Adrenal gland (tissue), 12 donors: Measurements from ENCODE around the gene APCDD1L. TPM values are rescaled to one million over a fixed set of nuclear protein-coding genes. Genes with fewer than 3 reads are reported as not detected.

Experiments
- DNase-seq, 7 donors: peaks; one replicate each; pipeline ENCODE4 v3.0.0-alpha.2; 2019 to 2020
- H3K27ac ChIP-seq, 5 donors: fragments of 200-600 bp; sonication (generic) in 4 of 5; 1 replicate in 3 of 5; 2 replicates in 2 of 5; pipeline versions ENCODE4 v1.5.1 to v1.8.0; 2016 to 2020; ENCODE audit warnings: mild to moderate bottlenecking in 1 of 5
- H3K27me3 ChIP-seq: fragments of 200-600 bp; 2 replicates; pipeline ENCODE4 v1.8.0; 2021
- H3K36me3 ChIP-seq, 2 donors: fragments of 200-600 bp; replicated peaks in 1 of 2; 1 replicate in 1 of 2; 2 replicates in 1 of 2; pipeline versions ENCODE4 v1.5.1 to v1.8.0; 2018 to 2022
- H3K4me1 ChIP-seq, 2 donors: fragments of 200-600 bp; replicated peaks in 1 of 2; 1 replicate in 1 of 2; 2 replicates in 1 of 2; pipeline versions ENCODE4 v1.5.1 to v1.8.0; 2018 to 2021
- H3K4me3 ChIP-seq, 4 donors: fragments of 200-600 bp; sonication (generic) in 3 of 4; one replicate each; pipeline ENCODE4 v1.5.1; 2016 to 2018
- H3K9me3 ChIP-seq, 3 donors: fragments of 200-600 bp; sonication (generic) in 1 of 3; replicated peaks in 1 of 3; 1 replicate in 2 of 3; 2 replicates in 1 of 3; pipeline versions ENCODE4 v1.5.1 to v1.8.0; 2016 to 2021
- CTCF ChIP-seq, 6 experiments: fragments of 450-650 bp in 4 of 6; fragments of 200-600 bp in 2 of 6; sonication (generic) in 1 of 6; IDR thresholded peaks; 1 replicate in 5 of 6; 2 replicates in 1 of 6; pipeline versions ENCODE4 v1.5.1 to v1.8.0; 2016 to 2021; ENCODE audit warnings: antibody characterized with exemption in 6 of 6, mild to moderate bottlenecking in 2 of 6, moderate library complexity in 1 of 6
- POLR2A ChIP-seq, 2 donors: fragments of 450-650 bp; IDR thresholded peaks; one replicate each; pipeline ENCODE4 v1.6.1; 2017; ENCODE audit warnings: antibody characterized with exemption in 2 of 2, mild to moderate bottlenecking in 2 of 2, moderate library complexity in 1 of 2
- WGBS, 4 donors: extraction: QIAGEN DNeasy Blood & Tissue Kit in 2 of 4; methylation state at CpG; one replicate each; pipeline versions ENCODE4 v1.1.5 to v1.1.7; 2013 to 2017; 5-methylcytosine and 5-hydroxymethylcytosine counted together
- intact Hi-C, 2 donors: fragments of 100-400 bp; cut with DNase I; formaldehyde crosslinking; loops; one replicate each; pipeline versions ENCODE4 v1.14.1 to v1.15.0; 2022 to 2023
- polyA plus RNA-seq, 3 donors: library from polyadenylated mRNA; stranded (reverse); fragments of 200-250 nt in 2 of 3; fragments of 350-450 nt in 1 of 3; fragmentation: Illumina TruSeq in 1 of 3; extraction: RNeasy Lipid Tissue Mini Kit (QIAGEN cat#74804) in 1 of 3; gene quantifications; one replicate each; pipeline ENCODE4 v1.2.3, GENCODE V29; 2013 to 2014
- total RNA-seq, 9 donors: library from RNA; depleted of rRNA in 4 of 9; stranded (reverse); fragments of >200 nt in 4 of 9; fragments of 120-200 nt in 1 of 9; fragmentation: NEBNext Ultra II Directional in 1 of 9; extraction: Animal tissue kit (Norgen Biotek cat#: 25700) in 1 of 9; gene quantifications; one replicate each; pipeline versions ENCODE4 v1.1.0 to v1.2.4, GENCODE V29; 2013 to 2023
- donor health status: healthy with polysubstance abuse.
- donor health status: Bipolar disorder and iron deficiency.
- donor health status: DM: yes; HTN: yes; CAD: no.
- donor health status: DM: no; HTN: no; CAD: no.
- donor health status: DM: no; HTN: no; CAD: no.
- donor health status: DM: yes; HTN: yes; CAD: no.

The APCDD1L gene
- total and polyA plus RNA-seq, 12 donors, result 0.06 to 0.96 (median 0.27) TPM; not detected in 4

GRCh38 chr20:58523072-58523970 lies 8.1 kb upstream of the APCDD1L start:
- Histone ChIP-seq H3K27ac (no peak overlapping the region), H3K9me3 (no peaks in the 10 kb centered on the region)
- peak in 2 of 7 donors; percentile 10 to 49 for DNase-seq

GRCh38 chr20:58522666-58523065 lies 7.5 kb upstream of the APCDD1L start:
- DNase-seq, result peak in 1 of 7 donors; percentile 23
- H3K36me3 ChIP-seq, result no peaks in the 10 kb centered on the region
- TF ChIP-seq CTCF (IDR thresholded peaks at IDR 0.05), result no peak
- TF ChIP-seq POLR2A (IDR thresholded peaks at IDR 0.05), result no peak
- no peak overlapping the region for H3K27ac ChIP-seq
- H3K4me3 ChIP-seq, result no peak overlapping the region
- WGBS, 4 donors, result 26 to 49% (median 28%) methylated on average over 3 of the region's 3 CpGs
- intact Hi-C loops, result no loop called here
- no peaks in the 10 kb centered on the region for H3K9me3 ChIP-seq
- H3K27me3 ChIP-seq, result no peaks in the 10 kb centered on the region
- peaks cover 7 to 8% of the 10 kb centered on the region in 2 donors for H3K4me1 ChIP-seq

More at GRCh38 chr20:58523072-58523970, 8.1 kb upstream of the APCDD1L start:
- intact Hi-C loops, result no loop called here
- 45 to 54% (median 50%) methylated on average over 18 to 19 of the region's 19 CpGs for WGBS, 4 donors
- TF ChIP-seq CTCF (IDR thresholded peaks at IDR 0.05), result no peak
- TF ChIP-seq POLR2A (IDR thresholded peaks at IDR 0.05), result no peak
- Histone ChIP-seq H3K4me1 (peaks cover 7 to 8% of the 10 kb centered on the region in 2 donors), H3K4me3 (no peak overlapping the region), H3K27me3 (no peaks in the 10 kb centered on the region), H3K36me3 (no peaks in the 10 kb centered on the region)

GRCh38 chr20:58521763-58522162 lies 6.6 kb upstream of the APCDD1L start:
- 72 to 91% (median 87%) methylated on average over 8 to 10 of the region's 10 CpGs for WGBS, 4 donors
- no peak for TF ChIP-seq CTCF (IDR thresholded peaks at IDR 0.05)
- no peak for TF ChIP-seq POLR2A (IDR thresholded peaks at IDR 0.05)
- H3K27me3 ChIP-seq, result no peaks in the 10 kb centered on the region
- intact Hi-C loops, result no loop called here
- H3K9me3 ChIP-seq, result no peaks in the 10 kb centered on the region
- no peak overlapping the region for H3K27ac ChIP-seq
- H3K36me3 ChIP-seq, result no peaks in the 10 kb centered on the region
- peaks cover 7 to 8% of the 10 kb centered on the region in 2 donors for H3K4me1 ChIP-seq
- DNase-seq, result peak in 1 of 7 donors; percentile 41
- no peak overlapping the region for H3K4me3 ChIP-seq

DNA sequence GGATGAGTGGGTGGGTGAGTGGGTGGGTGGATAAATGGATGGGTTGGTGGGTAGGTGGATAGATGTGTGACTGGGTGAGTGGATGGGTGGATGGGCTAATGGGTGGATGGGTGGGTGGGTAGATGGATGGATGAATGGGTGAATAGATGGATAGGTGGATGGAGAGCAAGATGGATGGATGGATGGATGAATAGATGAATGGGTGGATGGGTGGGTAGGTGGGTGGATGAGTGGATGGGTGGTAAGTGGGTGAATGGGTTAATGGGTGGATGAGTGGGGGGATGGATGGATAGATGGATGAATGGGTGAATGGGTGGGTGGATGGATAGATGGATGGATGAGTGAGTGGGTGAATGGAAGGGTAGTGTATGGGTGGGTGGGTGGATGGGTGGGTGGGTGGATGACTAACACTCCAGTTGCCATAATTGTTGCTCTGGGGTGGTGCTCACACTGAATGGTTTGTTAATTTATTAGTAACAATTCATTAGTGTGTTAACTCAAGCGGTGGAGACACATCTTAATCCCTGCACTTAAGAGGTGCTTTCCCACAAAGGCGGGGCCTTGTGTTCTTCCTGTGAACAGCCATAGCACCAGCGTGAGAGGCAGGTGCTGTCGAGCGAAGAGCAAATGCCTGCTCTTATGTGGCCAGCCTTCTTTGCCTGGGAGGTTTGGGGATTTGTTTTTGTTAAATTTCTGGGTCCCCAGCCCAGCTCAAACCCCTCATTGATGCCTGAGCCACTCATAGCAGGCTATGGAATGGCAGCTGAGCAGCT lies 4.9 kb upstream of the APCDD1L start:
- H3K27me3 ChIP-seq, result peaks cover 6% of the 10 kb centered on the region
- TF ChIP-seq POLR2A (IDR thresholded peaks at IDR 0.05) (no peak), CTCF (IDR thresholded peaks at IDR 0.05) (no peak)
- 88 to 100% (median 94%) methylated on average over 5 of the region's 5 CpGs for WGBS, 4 donors
- no peaks in the 10 kb centered on the region for H3K9me3 ChIP-seq
- no peak overlapping the region for H3K27ac ChIP-seq
- no peaks in the 10 kb centered on the region for H3K36me3 ChIP-seq
- H3K4me3 ChIP-seq, result no peak overlapping the region
- intact Hi-C loops, result no loop called here
- H3K4me1 ChIP-seq, result peaks cover 7 to 8% of the 10 kb centered on the region in 2 donors
- DNase-seq, result peak in 1 of 7 donors; percentile 24
